Right atrium auricular region (tissue), 2 donors: ENCODE data around the gene TGFBR3. TPM values are rescaled to one million over a fixed set of nuclear protein-coding genes. Genes with fewer than 3 reads are reported as not detected.

ENCODE experiments used
- DNase-seq: peaks from one replicate; pipeline ENCODE4 v3.0.0-alpha.2; 2019; ENCODE audit warnings: low spot score
- H3K27ac ChIP-seq, 2 donors: fragments of 200-600 bp; sonication (generic); 1 replicate in 1 of 2; 2 replicates in 1 of 2; pipeline ENCODE4 v1.5.1; 2016 to 2019
- H3K27me3 ChIP-seq, 2 donors: fragments of 200-600 bp; sonication (generic); one replicate each; pipeline versions ENCODE4 v1.5.1 to v1.6.0; 2017 to 2019
- H3K36me3 ChIP-seq: fragments of 200-600 bp; sonication (generic); one replicate; pipeline ENCODE4 v1.5.1; 2016
- H3K4me1 ChIP-seq, 2 donors: fragments of 200-600 bp; sonication (generic); one replicate each; pipeline versions ENCODE4 v1.5.1 to v1.6.0; 2017 to 2019
- H3K4me3 ChIP-seq, 2 donors: fragments of 200-600 bp; sonication (generic); 1 replicate in 1 of 2; 2 replicates in 1 of 2; pipeline ENCODE4 v1.5.1; 2017 to 2019; ENCODE audit warnings: mild to moderate bottlenecking in 1 of 2, moderate library complexity in 1 of 2
- H3K9me3 ChIP-seq, 2 donors: fragments of 200-600 bp; sonication (generic); one replicate each; pipeline ENCODE4 v1.5.1; 2019
- total RNA-seq, 2 donors: library from RNA; depleted of rRNA; stranded (reverse); fragments of >200 nt; gene quantifications; one replicate each; pipeline ENCODE4 v1.1.0, GENCODE V29; 2016
- TF ChIP-seq, protein P1 (sequence below), 2 donors: fragments of 200-600 bp; sonication (generic); IDR thresholded peaks; one replicate each; pipeline ENCODE4 v1.5.1; 2019; ENCODE audit warnings: antibody characterized with exemption in 2 of 2

The TGFBR3 gene
- total RNA-seq, 2 donors from 2014 or later = 40.5 to 64.8 TPM

DNA sequence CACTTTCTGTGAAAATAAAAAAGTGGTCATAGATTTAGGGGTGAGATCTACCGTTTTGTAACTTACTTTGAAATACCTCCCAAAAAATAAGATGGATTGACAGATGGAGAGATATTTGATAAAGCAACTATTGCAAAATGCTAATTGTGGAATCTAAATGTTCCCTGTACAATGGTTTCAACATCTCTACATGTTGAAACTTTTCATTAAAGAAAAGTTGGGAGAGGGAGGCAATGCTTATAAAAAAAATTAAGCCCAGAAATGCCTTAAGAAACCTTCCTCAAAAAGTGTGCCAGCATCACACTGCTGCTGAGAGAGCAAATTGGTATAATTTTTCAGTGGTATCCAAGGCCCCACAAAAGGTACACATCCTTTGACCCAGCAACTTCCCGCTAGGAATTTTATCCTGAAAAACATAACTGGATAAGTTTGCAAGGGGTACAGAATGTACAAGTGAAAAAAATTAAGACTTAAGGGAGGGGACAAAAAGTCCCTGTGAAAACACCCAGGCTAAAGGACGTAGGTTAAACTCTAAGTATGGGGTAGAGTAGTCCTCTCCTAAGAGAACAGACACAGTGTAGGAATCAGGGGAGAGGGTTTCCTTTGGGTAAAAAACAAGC, 84.3 kb downstream of the TGFBR3 start:
- Histone ChIP-seq H3K9me3 (no peaks in the 10 kb centered on the region), H3K27ac (peak overlapping the region in 1 of 2 donors; percentile 51), H3K4me1 (peaks cover 0 to 62% of the 10 kb centered on the region in 2 donors), H3K4me3 (no peak overlapping the region), H3K27me3 (no peaks in the 10 kb centered on the region), H3K36me3 (no peaks in the 10 kb centered on the region)
- TF ChIP-seq, protein P1, sequence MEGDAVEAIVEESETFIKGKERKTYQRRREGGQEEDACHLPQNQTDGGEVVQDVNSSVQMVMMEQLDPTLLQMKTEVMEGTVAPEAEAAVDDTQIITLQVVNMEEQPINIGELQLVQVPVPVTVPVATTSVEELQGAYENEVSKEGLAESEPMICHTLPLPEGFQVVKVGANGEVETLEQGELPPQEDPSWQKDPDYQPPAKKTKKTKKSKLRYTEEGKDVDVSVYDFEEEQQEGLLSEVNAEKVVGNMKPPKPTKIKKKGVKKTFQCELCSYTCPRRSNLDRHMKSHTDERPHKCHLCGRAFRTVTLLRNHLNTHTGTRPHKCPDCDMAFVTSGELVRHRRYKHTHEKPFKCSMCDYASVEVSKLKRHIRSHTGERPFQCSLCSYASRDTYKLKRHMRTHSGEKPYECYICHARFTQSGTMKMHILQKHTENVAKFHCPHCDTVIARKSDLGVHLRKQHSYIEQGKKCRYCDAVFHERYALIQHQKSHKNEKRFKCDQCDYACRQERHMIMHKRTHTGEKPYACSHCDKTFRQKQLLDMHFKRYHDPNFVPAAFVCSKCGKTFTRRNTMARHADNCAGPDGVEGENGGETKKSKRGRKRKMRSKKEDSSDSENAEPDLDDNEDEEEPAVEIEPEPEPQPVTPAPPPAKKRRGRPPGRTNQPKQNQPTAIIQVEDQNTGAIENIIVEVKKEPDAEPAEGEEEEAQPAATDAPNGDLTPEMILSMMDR (IDR thresholded peaks at IDR 0.05) = no peak
- no peak for DNase-seq

DNA sequence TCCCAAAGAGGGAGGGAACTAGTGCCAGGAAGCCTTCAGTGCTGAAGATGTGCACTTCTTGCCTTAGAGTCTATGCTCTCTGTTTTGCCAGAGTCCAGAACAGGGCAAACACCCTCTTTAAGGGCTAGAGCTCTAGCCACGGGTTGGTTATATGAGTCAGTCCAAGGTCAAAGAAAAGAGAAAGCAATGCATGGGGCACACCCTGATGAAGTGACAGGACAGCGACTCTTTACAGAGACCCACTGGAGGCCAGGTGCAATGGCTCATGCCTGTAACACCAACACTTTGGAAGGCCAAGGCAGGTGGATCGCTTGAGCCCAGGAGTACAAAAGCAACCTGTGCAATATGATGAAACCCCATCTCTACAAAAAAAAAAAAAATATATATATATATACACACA, 86.1 kb downstream of the TGFBR3 start:
- Histone ChIP-seq H3K4me3 (no peak overlapping the region), H3K9me3 (no peaks in the 10 kb centered on the region), H3K36me3 (no peaks in the 10 kb centered on the region), H3K4me1 (peaks cover 0 to 54% of the 10 kb centered on the region in 2 donors), H3K27me3 (no peaks in the 10 kb centered on the region), H3K27ac (peak overlapping the region; percentile 33 to 73)
- TF ChIP-seq, protein P1 (IDR thresholded peaks at IDR 0.05) = no peak
- no peak for DNase-seq

DNA sequence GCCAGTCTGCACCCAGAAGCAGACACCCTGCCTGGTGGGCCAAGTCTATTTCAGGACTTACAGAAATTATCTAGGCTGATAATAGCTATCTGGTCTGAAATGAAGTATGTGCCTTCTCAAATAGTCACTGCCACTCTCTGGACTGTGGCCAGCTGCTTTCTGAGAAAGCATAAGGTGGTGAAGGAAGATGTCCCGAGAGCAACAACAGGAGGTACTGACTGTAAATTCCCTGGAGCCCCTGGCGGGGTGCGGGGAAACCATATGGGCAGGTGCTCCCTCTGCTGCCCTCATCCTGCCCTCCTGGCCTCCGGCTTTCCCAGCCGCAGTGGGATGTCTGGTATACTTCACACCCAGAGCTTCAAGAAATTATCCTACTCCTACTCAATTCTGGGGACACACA, 86.8 kb downstream of the TGFBR3 start:
- no peak for DNase-seq

GRCh38 chr1:91798740-91799139, 87.2 kb downstream of the TGFBR3 start:
- Histone ChIP-seq H3K27ac (peak overlapping the region; percentile 33 to 73), H3K27me3 (no peaks in the 10 kb centered on the region), H3K4me1 (peaks cover 0 to 43% of the 10 kb centered on the region in 2 donors), H3K9me3 (no peaks in the 10 kb centered on the region), H3K4me3 (no peak overlapping the region), H3K36me3 (no peaks in the 10 kb centered on the region)
- no peak for DNase-seq
- TF ChIP-seq, protein P1 (IDR thresholded peaks at IDR 0.05) = no peak

More for the DNA sequence above, 86.8 kb downstream of the TGFBR3 start:
- Histone ChIP-seq H3K4me1 (peaks cover 0 to 47% of the 10 kb centered on the region in 2 donors), H3K27me3 (no peaks in the 10 kb centered on the region), H3K4me3 (no peak overlapping the region), H3K36me3 (no peaks in the 10 kb centered on the region), H3K9me3 (no peaks in the 10 kb centered on the region), H3K27ac (peak overlapping the region; percentile 33 to 73)
- TF ChIP-seq, protein P1 (IDR thresholded peaks at IDR 0.05) = peak in 1 of 2 donors; percentile 38

DNA sequence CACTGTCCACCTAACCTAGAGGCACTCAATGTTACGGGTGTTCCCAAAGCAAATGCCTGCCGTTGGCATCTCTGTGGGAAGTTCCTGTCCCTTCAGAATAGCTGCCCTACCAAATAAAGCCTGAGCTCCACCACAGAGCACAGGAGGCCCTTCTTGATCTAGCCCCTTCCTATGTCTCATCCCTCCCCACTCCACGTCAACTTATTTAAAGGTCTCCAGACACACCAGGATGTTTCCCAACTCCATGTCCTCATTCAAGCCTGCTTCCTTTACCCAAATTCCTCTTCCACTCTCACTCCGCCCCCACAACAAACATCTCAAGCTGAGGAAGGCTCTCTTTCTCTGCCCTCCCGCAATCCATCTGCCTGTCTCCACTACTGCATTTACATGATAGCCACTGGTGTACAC, 87.7 kb downstream of the TGFBR3 start:
- H3K36me3 ChIP-seq = no peaks in the 10 kb centered on the region
- H3K4me1 ChIP-seq = peaks cover 0 to 40% of the 10 kb centered on the region in 2 donors
- H3K27me3 ChIP-seq = no peaks in the 10 kb centered on the region
- no peak overlapping the region for H3K4me3 ChIP-seq
- H3K9me3 ChIP-seq = no peaks in the 10 kb centered on the region
- peak; percentile 70 for DNase-seq
- peak overlapping the region in 1 of 2 donors; percentile 73 for H3K27ac ChIP-seq
- TF ChIP-seq, protein P1 (IDR thresholded peaks at IDR 0.05) = no peak

GRCh38 chr1:91797164-91797563, 88.8 kb downstream of the TGFBR3 start:
- TF ChIP-seq, protein P1 (IDR thresholded peaks at IDR 0.05) = no peak
- peak overlapping the region in 1 of 2 donors; percentile 73 for H3K27ac ChIP-seq
- no peaks in the 10 kb centered on the region for H3K9me3 ChIP-seq
- no peaks in the 10 kb centered on the region for H3K27me3 ChIP-seq
- H3K4me3 ChIP-seq = no peak overlapping the region
- peaks cover 0 to 48% of the 10 kb centered on the region in 2 donors for H3K4me1 ChIP-seq
- DNase-seq = no peak
- no peaks in the 10 kb centered on the region for H3K36me3 ChIP-seq
